Fibroblast of villous mesenchyme (primary cell): ENCODE data around the gene PIP5KL1. TPM values are rescaled to one million over a fixed set of nuclear protein-coding genes. Genes with fewer than 3 reads are reported as not detected.

Experiments used
- DNase-seq: peaks from one replicate; pipeline ENCODE4 v3.0.0-alpha.2; 2010; ENCODE audit warnings: low read depth
- H3K4me3 ChIP-seq: 2 replicates; pipeline ENCODE4 v1.5.1; 2011; ENCODE audit warnings: low read depth, mild to moderate bottlenecking, low read length
- total RNA-seq: library from RNA; depleted of rRNA; stranded (reverse); fragments of >200 nt; gene quantifications from 2 replicates; pipeline ENCODE4 v1.2.3, GENCODE V29; 2012
- TF ChIP-seq, protein P1 (sequence below): IDR thresholded peaks from 2 replicates; pipeline ENCODE4 v1.5.1; 2012; ENCODE audit warnings: low read depth, mild to moderate bottlenecking, low read length; ENCODE audit not compliant: insufficient read depth

PIP5KL1 gene
- total RNA-seq, 1 donor, result 2.6 TPM

DNA sequence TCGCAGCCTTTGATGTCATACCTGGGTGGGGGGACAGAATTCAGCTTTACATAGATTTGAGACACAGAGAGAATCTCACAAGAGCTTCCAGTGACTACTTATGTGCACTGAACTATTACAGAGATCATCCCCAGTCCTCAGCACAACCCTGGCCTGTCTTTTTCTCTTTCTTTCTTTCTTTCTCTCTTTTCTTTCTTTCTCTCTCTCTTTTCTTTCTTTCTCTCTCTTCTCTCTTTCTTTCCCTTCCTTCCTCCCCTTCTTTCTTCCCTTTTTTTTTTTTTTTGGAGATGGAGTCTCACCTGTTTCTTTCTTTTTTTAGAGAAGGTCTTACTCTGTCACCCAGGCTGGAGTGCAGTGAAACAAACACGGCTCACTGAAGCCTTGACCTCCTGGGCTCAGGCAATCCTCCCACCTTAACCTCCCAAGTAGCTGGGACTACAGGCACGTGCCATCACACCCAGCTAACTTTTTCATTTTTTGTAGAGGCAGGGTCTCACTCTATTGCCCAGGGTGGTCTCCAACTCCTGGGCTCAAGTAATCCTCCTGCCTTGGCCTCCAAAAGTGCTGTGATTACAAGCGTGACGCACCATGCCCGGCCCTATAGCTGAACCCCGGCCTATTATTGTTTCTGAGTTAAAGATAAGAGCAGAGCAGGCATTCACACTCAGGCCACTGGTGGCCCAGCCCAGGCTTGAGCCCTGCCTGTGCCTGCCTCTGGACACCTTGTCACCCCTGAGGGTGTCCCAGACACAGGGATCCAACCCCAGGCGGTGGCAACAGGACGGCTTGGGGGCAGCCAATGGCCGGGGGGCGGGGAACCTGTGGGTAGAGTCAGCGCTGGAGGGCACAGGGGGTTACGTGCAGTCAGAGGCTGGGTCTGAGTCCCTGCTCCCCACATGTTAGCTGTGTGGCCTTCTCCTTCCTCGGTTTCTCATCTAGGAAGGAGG, 4.3 kb downstream of the PIP5KL1 start:
- H3K4me3 ChIP-seq, result no peak overlapping the region
- DNase-seq, result no peak
- TF ChIP-seq, protein P1, sequence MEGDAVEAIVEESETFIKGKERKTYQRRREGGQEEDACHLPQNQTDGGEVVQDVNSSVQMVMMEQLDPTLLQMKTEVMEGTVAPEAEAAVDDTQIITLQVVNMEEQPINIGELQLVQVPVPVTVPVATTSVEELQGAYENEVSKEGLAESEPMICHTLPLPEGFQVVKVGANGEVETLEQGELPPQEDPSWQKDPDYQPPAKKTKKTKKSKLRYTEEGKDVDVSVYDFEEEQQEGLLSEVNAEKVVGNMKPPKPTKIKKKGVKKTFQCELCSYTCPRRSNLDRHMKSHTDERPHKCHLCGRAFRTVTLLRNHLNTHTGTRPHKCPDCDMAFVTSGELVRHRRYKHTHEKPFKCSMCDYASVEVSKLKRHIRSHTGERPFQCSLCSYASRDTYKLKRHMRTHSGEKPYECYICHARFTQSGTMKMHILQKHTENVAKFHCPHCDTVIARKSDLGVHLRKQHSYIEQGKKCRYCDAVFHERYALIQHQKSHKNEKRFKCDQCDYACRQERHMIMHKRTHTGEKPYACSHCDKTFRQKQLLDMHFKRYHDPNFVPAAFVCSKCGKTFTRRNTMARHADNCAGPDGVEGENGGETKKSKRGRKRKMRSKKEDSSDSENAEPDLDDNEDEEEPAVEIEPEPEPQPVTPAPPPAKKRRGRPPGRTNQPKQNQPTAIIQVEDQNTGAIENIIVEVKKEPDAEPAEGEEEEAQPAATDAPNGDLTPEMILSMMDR, result no peak

DNA sequence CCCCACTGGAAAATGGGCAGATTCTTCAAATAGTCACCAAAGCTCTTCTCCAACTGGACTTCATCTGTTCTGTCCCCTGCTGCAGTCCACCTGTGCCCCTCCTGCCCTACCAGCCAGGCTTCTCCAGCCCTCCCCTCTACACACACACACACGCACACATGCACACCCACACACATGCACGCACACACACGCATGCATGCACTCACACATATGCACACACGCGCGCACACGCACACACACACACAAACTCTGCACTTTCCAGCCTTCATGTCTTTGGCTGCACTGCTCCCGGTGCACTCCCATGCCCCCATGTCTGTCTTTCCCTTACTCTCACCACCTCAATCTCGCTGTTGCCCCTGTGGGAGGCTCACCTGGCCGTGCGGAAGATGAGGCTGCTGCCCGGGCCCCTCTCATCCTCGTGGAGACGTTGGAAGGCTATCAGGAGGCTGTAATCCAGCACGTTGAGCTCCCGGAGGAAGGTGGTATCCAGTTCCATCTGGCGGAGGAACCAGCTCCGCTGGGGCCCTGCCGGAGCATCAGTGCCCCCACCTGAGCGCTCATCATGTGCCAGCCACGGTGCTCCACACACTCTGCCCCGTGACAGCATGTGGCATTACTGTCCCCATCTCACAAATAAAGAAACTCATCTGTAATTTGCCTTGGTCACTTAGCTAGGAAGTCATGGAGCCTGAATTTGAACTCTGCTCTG, 5.7 kb downstream of the PIP5KL1 start:
- no peak overlapping the region for H3K4me3 ChIP-seq
- TF ChIP-seq, protein P1, result no peak
- no peak for DNase-seq

DNA sequence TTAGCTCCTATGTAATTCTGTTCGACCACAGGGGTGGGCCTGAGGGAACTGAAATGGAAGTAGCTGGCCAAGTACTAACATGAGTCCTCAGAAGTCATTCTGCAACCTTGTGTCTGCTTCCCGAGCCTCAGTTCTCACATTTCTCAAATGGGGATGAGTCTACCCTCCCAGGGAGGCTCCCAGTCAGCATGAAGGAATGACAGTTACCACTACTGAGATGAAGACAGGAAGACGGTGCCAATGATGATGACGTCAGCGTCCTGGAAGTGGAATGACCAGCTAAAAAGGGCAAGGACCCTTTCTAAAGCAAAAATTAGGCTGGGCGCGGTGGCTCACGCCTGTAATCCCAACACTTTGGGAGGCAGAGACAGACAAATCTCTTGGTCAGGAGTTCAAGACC, 6.8 kb downstream of the PIP5KL1 start:
- no peak overlapping the region for H3K4me3 ChIP-seq
- peak; percentile 82 for DNase-seq
- TF ChIP-seq, protein P1, result no peak

DNA sequence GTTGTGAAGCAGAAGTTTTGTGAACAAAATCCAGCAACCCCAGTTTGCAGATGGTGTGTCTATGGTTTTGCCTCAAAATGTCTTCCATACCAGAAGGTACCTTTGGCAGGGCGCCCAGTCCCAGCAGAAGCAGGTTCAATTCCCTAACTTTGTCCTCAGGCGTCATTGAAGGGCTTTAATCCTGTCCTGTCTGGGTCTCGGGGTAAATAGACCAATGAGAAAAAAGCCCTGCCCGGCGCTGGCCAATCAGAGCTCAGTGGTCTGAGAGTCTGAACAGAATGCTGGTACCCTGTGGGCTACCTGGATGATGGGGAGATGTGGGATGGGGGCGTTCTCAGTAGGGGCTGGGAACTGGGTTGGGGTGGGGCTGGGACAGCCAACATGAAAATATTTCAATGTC, 7.5 kb downstream of the PIP5KL1 start:
- TF ChIP-seq, protein P1, result no peak
- H3K4me3 ChIP-seq, result no peak overlapping the region
- DNase-seq, result no peak

DNA sequence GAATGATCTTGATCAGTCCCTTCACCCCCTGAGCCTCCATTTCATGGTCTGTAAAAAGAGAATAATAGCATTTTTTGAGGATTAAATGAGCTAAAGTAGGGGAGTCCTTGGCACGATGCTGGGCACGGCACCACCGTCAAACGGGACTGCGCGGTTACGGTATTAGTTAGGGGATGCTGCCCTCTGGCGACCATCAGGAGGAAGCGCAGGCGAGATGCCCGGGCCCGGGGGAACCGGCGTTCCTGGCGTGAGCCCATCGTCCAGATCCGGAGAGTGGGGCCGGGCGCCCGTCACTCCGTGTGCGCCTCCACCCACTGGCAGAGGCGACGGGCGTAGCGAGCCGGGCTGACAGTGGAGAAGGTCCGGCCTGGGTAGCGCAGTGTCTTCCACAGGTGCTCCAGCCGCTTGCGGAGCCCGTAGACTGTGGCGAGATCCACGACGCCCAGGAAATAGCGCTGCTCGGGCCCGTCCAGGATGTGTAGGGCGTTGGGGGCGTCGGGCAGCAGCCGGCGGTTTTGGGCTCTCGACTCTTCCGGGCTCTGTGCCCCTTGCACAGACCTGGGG, 8.9 kb downstream of the PIP5KL1 start:
- TF ChIP-seq, protein P1, result peak; percentile 74
- peak; percentile 50 for DNase-seq

DNA sequence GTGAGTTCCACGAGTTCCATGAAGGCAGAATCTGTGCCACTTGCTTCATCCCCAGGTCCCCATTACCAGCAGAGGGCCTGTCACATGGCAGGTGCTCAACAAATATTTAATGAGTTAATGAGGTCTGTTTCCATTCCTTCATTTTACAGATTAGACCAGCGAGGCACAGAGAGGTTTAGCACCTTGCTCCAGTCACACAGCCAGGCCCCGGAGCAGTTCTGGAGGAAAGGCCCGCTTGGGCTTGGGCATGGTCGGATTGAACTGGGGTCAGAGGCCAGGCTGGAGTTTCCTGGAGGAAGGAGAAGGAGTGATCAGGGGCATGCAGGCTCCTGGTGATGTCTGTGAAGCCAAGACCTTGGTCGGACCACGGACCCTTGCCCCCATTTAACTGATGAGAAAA, 9.8 kb downstream of the PIP5KL1 start:
- TF ChIP-seq, protein P1, result no peak
- DNase-seq, result no peak
- no peak overlapping the region for H3K4me3 ChIP-seq

More for the DNA sequence above, 8.9 kb downstream of the PIP5KL1 start:
- H3K4me3 ChIP-seq, result peak overlapping the region; percentile 32
